ENCODE results near the gene PIEZO2.
"Not testable (repeated sequence)": the region's sequence is repeated elsewhere in the genome, so short reads cannot be mapped to it uniquely, and the experiment has no call there.

PIEZO2 gene

DNA sequence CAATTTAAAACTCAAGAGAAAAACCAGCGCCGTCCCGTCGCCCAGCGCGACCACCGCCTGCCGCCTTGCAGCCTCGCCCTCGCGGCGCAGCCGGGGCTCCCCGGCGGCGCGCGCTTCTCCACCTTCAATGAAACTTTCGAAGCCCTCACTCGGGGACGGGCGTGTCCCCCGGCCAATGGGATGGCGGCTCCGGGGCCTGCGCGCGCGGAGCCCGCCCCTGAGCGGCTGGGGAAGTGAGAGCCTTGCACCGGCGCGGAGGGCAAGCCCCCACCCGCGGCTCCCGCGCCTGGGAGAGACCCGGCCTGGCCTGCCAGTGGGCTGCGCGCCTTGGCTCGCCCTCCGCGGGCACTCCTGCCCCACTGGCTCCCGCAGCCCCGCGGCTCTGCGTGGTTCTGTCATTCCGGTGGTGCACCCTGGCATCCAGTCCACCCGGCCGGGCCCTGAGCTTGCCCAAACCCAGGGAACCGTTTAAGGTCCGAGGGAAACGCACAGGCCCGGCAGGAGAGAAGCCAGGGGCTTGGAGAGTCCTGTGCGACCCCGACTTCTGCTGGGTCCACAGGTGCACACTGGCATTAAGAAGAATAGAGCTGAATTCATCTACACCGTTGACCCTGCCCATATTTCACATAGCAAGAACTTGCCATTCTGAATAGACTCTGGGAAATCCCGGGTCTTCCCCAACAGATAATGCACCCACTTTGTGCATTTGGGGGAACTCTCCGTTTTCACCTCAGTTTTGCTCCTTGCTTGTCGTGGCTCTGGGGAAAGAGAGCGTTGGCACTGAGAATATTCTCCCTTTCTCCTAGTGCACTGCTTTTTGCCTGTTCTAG lies at the start of gene PIEZO2:
Gene PIEZO2, minus strand, starts transcription at position 129 of the 830 bp plus-strand sequence. CDS start 981 bp downstream, outside the sequence.
- H3K27ac ChIP-seq = no peak within 1 kb of the TSS

DNA sequence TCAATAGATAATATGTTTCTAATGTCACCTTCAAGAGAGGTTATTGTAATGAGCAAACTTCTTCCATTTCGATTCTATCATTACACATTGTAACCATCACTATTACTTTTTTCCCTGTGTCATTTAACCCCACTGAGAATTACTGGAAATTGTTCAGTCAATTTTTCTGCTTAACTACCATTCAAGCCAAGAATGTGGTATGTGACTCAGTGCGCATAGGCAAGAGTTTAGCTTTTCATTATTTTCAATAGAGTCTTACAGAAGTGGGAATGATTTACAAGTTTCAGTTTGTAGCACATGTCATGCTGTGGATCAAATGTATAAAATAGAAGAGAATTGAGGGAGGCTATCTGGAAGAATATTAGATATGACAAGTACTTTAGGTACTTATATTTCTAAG lies 34.3 kb upstream of the PIEZO2 start:
- TF ChIP-seq ZFX (IDR thresholded peaks at IDR 0.05; ENCODE audit: borderline replicate concordance) = no peak
- TF ChIP-seq, protein P1, sequence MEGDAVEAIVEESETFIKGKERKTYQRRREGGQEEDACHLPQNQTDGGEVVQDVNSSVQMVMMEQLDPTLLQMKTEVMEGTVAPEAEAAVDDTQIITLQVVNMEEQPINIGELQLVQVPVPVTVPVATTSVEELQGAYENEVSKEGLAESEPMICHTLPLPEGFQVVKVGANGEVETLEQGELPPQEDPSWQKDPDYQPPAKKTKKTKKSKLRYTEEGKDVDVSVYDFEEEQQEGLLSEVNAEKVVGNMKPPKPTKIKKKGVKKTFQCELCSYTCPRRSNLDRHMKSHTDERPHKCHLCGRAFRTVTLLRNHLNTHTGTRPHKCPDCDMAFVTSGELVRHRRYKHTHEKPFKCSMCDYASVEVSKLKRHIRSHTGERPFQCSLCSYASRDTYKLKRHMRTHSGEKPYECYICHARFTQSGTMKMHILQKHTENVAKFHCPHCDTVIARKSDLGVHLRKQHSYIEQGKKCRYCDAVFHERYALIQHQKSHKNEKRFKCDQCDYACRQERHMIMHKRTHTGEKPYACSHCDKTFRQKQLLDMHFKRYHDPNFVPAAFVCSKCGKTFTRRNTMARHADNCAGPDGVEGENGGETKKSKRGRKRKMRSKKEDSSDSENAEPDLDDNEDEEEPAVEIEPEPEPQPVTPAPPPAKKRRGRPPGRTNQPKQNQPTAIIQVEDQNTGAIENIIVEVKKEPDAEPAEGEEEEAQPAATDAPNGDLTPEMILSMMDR (IDR thresholded peaks at IDR 0.05) = no peak
- no peak overlapping the region for H3K27ac ChIP-seq

More for the DNA sequence above, at the start of gene PIEZO2:
- no peak for TF ChIP-seq ZFX (IDR thresholded peaks at IDR 0.05; ENCODE audit: borderline replicate concordance)

DNA sequence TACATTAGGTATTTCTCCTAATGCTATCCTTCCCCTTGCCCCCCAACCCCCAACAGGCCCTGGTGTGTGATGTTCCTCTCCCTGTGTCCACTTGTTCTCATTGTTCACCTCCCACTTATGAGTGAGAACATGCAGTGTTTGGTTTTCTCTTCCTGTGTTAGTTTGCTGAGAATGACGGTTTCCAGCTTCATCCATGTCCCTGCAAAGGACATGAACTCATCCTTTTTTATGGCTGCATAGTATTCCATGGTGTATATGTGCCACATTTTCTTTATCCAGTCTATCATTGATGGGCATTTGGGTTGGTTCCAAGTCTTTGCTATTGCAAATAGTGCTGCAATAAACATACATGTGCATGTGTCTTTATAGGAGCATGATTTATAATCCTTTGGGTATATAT lies 32.3 kb upstream of the PIEZO2 start:
- not testable (repeated sequence) for H3K27ac ChIP-seq

DNA sequence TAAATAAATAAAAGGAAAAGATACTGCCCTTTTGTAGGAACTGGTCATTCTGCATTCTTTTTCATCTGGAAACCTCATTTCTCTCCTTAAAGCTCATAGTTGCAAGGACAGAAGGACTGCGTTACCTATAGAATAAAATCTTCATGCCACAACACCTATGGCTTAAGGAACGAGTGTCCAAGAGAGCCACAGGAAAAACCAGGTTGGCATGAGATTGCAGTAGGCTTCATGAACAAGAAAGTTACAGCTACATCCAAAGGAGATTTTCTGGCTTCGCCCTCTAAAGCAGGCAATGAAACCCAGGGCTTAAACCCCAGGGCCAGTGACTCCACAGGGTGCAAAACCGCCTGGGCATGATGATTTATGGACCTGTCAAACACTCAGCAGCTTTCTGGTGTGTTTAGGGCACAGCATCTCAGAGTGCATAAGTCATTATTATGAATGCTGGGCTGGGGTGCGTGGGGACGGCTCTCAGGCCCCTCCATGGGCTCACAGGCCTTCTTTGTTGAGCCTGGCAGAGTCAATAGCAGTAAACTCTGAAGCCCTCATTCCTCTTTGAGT lies 30.7 kb upstream of the PIEZO2 start:
- TF ChIP-seq, protein P1 (IDR thresholded peaks at IDR 0.05) = no peak
- no peak for TF ChIP-seq ZFX (IDR thresholded peaks at IDR 0.05; ENCODE audit: borderline replicate concordance)
- no peak overlapping the region for H3K27ac ChIP-seq

DNA sequence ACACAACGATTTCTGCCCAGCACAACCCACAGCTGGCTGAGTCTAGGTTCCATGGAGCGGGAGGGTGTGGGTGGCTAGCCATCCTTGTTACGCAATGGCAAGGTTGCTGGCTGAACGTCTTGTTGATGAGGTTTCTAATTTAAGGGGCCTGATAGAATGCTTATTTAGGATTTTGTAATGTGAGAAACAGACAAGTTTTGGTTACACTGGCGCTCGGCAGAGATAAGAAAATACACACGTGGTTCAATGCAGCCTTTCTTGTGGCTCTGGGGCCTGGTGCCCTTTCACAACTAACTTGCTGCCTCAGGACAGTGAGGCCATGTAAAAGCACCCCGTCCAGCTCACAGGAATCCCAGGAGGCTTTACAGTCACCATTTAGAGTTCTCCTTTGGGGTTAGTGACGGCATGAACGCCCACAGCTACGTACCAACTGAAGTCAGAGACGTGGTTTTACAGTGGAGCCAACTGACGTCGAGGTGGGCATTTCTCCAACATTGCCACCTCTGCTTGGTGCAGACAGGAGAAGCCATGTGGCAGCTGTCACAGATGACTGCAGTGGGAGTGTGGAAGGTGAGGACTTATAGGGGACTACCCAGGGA lies 29.7 kb upstream of the PIEZO2 start:
- TF ChIP-seq ZFX (IDR thresholded peaks at IDR 0.05; ENCODE audit: borderline replicate concordance) = no peak
- TF ChIP-seq, protein P1 (IDR thresholded peaks at IDR 0.05) = no peak
- H3K27ac ChIP-seq = no peak overlapping the region

DNA sequence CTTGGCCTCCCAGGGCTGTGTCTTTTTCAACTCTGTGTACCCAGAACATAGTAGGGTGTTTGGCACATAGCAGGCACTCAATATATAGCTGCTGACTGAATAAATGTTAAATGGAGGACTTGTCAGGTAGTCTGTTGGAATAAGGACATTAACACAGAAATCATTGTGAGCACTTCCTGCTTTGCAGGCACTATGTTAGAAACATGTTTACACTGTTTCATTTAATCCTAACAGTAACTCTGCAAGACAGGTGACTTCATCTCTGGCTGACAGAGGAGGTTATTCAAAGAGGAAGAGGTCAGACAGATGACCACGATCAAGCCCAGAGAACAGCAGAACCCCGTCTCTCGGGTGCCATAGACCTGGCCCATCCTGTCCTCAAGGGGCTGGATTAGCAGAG lies 28.0 kb upstream of the PIEZO2 start:
- TF ChIP-seq, protein P1 (IDR thresholded peaks at IDR 0.05) = no peak
- no peak for TF ChIP-seq ZFX (IDR thresholded peaks at IDR 0.05; ENCODE audit: borderline replicate concordance)
- H3K27ac ChIP-seq = no peak overlapping the region

DNA sequence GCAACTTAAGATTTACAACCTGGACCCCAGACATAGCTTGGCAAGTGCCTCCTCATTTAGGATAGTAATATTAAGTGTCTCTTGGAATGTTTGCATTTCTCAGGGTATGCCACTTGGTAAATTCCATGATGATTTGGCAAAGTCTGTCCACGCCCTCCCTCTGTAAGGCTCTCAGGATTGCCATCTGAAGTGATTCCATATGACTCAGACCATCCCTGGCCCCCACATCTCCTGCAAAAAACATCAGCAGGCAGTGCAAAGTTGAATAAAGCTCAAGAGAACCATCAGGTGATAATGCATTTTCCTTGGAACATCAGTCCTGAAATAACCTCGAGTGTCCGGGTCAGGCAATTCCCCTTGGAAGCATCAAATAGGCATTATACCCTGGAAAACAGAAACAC lies 27.1 kb upstream of the PIEZO2 start:
- H3K27ac ChIP-seq = no peak overlapping the region
- TF ChIP-seq, protein P1 (IDR thresholded peaks at IDR 0.05) = no peak
- TF ChIP-seq ZFX (IDR thresholded peaks at IDR 0.05; ENCODE audit: borderline replicate concordance) = no peak

DNA sequence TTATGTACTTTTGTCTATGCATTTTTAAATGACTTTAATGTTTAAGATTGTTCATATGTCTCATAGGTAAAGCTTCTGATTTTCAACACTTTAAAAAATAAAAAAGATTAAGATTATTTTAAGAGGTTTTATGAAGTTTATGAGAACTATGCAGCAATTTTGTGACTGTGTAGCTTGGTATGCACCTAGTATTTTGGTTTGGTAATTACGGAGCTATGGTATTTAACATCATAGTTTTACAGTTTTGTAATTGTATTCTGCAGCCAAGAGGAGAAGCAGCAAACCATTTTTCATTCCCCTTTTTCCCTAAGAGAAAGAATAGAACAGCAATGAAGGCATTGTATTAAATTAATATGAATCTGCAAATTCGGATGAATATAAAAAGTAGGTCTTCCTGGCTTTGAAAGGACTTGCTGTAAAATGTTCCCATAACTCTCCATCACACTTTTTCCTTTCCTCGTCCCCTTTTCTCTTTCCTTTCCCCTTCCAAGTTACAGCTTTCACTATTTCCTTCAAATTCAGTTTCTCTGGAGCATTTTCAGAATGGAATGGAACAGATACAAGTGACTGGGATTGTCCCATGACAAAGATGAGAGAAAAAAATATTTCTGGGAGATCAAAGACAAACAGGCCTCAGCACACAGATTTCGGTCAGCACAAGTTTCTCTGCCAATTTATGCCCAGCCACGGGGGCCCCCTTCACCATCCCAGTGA lies 26.1 kb upstream of the PIEZO2 start:
- no peak overlapping the region for H3K27ac ChIP-seq
- TF ChIP-seq, protein P1 (IDR thresholded peaks at IDR 0.05) = no peak
- no peak for TF ChIP-seq ZFX (IDR thresholded peaks at IDR 0.05; ENCODE audit: borderline replicate concordance)

DNA sequence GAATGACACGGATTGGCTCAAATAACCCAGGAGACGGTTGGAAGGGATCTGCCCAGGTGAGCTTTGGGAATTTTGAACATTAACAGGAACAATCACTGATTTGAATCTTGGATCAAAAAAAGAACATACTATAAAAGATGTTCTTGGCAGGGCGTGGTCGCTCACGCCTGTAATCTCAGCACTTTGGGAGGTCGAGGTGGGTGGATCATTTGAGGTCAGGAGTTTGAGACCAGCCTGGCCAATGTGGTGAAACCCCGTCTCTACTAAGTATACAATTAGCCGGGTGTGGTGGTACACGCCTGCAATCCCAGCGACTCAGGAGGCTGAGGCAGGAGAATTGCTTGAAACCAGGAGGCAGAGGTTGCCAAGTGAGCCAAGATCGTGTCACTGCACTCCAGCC lies 24.8 kb upstream of the PIEZO2 start:
- not testable (repeated sequence) for H3K27ac ChIP-seq
